NCI-H524 (cell line): Measurements from ENCODE around the gene CEP57.
"Not testable (repeated sequence)": the region's sequence is repeated elsewhere in the genome, so short reads cannot be mapped to it uniquely, and the experiment has no call there.

ENCODE experiments used
- DNase-seq, 2 experiments: peaks; one replicate each; lab custom pipeline; 2025; lab: John Stamatoyannopoulos, UW

The CEP57 gene

GRCh38 chr11:95796501-95796900 is 6.2 kb downstream of the CEP57 start:
- no peak for DNase-seq

GRCh38 chr11:95799546-95799945 is 9.2 kb downstream of the CEP57 start:
- DNase-seq, result no peak

- DNase-seq, result no peak
Measured at GRCh38 chr11:95800438-95800837, 10.1 kb downstream of the CEP57 start.

- no peak for DNase-seq
Measured at GRCh38 chr11:95802806-95803205, 12.5 kb downstream of the CEP57 start.

GRCh38 chr11:95803973-95804372 is 13.7 kb downstream of the CEP57 start:
- no peak for DNase-seq

GRCh38 chr11:95805869-95806268 is 15.6 kb downstream of the CEP57 start:
- DNase-seq, result no peak

GRCh38 chr11:95806464-95806863 is 16.2 kb downstream of the CEP57 start:
- DNase-seq, result not testable (repeated sequence)

GRCh38 chr11:95811052-95811451 is 20.8 kb downstream of the CEP57 start:
- DNase-seq, result not testable (repeated sequence)

- no peak for DNase-seq
Measured at GRCh38 chr11:95816037-95816436, 25.7 kb downstream of the CEP57 start.

GRCh38 chr11:95821640-95822039 is 31.3 kb downstream of the CEP57 start:
- DNase-seq, result no peak

GRCh38 chr11:95827696-95828095 is 37.4 kb downstream of the CEP57 start:
- DNase-seq, result no peak

- no peak for DNase-seq
Measured at GRCh38 chr11:95829580-95830259, 39.4 kb downstream of the CEP57 start.

GRCh38 chr11:95831198-95831883 is 41.0 kb downstream of the CEP57 start:
- DNase-seq, result no peak

- DNase-seq, result no peak
Measured at GRCh38 chr11:95832763-95833162, 42.5 kb downstream of the CEP57 start.

- no peak for DNase-seq
Measured at GRCh38 chr11:95833378-95833777, 43.1 kb downstream of the CEP57 start.

GRCh38 chr11:95835351-95835750 is 45.1 kb downstream of the CEP57 start:
- DNase-seq, result no peak

- peak; percentile 37 to 83 for DNase-seq
Measured at GRCh38 chr11:95835768-95836488, 45.6 kb downstream of the CEP57 start.

- no peak for DNase-seq
Measured at GRCh38 chr11:95845167-95845566, 54.9 kb downstream of the CEP57 start.

GRCh38 chr11:95849087-95849825 is 59.0 kb downstream of the CEP57 start:
- DNase-seq, result peak in 1 of 2 experiments; percentile 45

GRCh38 chr11:95850137-95850536 is 59.8 kb downstream of the CEP57 start:
- DNase-seq, result no peak

GRCh38 chr11:95853138-95853537 is 62.8 kb downstream of the CEP57 start:
- DNase-seq, result no peak

GRCh38 chr11:95853862-95854261 is 63.6 kb downstream of the CEP57 start:
- no peak for DNase-seq
